ENCODE results near the gene TFEB. TPM values are rescaled to one million over a fixed set of nuclear protein-coding genes. Genes with fewer than 3 reads are reported as not detected.

Gene TFEB
- total and polyA plus RNA-seq, 2 of the 8 experiments (the other 6 are each of a cell fraction or from before 2014, with no cell fraction given): 2.3 to 6.7 TPM

- TF ChIP-seq CHD7 (IDR thresholded peaks at IDR 0.05; ENCODE audit: insufficient replicate concordance, low read length): no peak
- no peak for TF ChIP-seq SIN3A (conservative IDR thresholded peaks at IDR 0.05 in 1 of 2, IDR thresholded peaks at IDR 0.05 in 1 of 2; ENCODE audit: low read depth in 1 of 2, low read length in 2 of 2)
- TF ChIP-seq NRF1 (IDR thresholded peaks at IDR 0.05; ENCODE audit: low read depth, low read length): no peak
- TF ChIP-seq EZH2 (IDR thresholded peaks at IDR 0.05; ENCODE audit: low read depth, low read length, severe bottlenecking): no peak
- TF ChIP-seq TEAD4 (IDR thresholded peaks at IDR 0.05; ENCODE audit: low read depth, low read length): no peak
- no peak for TF ChIP-seq RBBP5 (IDR thresholded peaks at IDR 0.05; ENCODE audit: borderline replicate concordance, low read depth, low read length)
- no peak for TF ChIP-seq NANOG (IDR thresholded peaks at IDR 0.05; ENCODE audit: insufficient read depth, low read depth, low read length, poor library complexity, severe bottlenecking)
- TF ChIP-seq USF2 (IDR thresholded peaks at IDR 0.05; ENCODE audit: low read length): no peak
These were observed 91.0 kb downstream of the TFEB start (continued) for GRCh38 chr6:41644297-41644879.
